COLO668 (cell line): ENCODE results near the gene PASK.
"Not testable (repeated sequence)": the region's sequence is repeated elsewhere in the genome, so short reads cannot be mapped to it uniquely, and the experiment has no call there.

Experiments used
- DNase-seq: peaks from one replicate; lab custom pipeline; 2025; ENCODE audit not compliant: unreplicated experiment; lab: John Stamatoyannopoulos, UW

Gene PASK

GRCh38 chr2:241148891-241149674 lies at the start of gene PASK:
TSS of gene PASK (minus strand) at chr2:241149472. CDS start at chr2:241143032, 6,440 bp downstream.
- DNase-seq: peak; percentile 97

DNA sequence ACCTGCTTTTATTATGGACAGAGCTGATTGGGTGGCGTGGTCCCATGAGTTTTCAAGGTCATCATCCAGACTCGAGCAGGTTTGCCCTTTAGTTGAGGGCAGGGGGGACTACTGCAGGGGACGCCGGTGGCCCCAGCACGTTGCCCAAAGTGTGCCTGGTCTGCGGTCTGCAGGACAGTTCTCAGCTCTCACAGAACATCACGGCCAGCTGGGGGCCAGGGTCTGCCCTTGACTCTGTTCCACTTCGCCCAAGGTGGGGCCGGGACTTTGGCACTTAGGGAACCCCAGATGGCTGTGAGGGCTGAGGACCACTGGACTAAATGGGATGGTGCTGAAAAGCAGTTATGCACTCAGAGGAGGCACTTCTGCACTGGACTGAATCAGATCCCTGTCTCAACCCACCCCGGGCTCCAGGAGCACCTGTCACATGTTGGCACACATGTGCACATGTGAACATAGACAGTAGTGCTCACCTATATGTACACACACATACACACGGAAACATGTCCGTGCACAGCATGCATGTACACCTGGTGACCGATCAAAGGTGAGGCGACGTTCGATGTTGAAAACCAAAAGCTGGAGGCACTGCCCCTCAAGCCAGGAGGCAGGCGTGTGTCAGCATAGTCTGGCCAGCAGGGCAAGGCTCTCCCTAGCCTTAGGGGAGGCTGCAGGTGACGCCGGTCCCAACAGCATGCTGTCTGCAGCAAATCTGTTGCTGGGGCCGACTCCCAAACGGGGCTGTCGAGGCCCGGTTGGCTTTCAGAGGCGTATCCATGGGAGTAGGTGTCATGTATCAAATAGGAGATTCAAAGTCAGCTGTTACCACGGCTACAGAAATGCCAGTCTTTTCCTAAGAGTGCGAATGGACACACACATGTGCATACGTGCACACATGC lies 49.4 kb upstream of the PASK start:
- DNase-seq: no peak

GRCh38 chr2:241197947-241198346 lies 48.7 kb upstream of the PASK start:
- no peak for DNase-seq

- DNase-seq: not testable (repeated sequence)
Measured at GRCh38 chr2:241197246-241197645, 48.0 kb upstream of the PASK start.

GRCh38 chr2:241195506-241196130 lies 46.3 kb upstream of the PASK start:
- DNase-seq: no peak

- DNase-seq: no peak
Measured at GRCh38 chr2:241194811-241195210, 45.5 kb upstream of the PASK start.

- no peak for DNase-seq
Measured at GRCh38 chr2:241193271-241193670, 44.0 kb upstream of the PASK start.

GRCh38 chr2:241191081-241191480 lies 41.8 kb upstream of the PASK start:
- peak; percentile 19 for DNase-seq

- no peak for DNase-seq
Measured at GRCh38 chr2:241190291-241190981, 41.2 kb upstream of the PASK start.

DNA sequence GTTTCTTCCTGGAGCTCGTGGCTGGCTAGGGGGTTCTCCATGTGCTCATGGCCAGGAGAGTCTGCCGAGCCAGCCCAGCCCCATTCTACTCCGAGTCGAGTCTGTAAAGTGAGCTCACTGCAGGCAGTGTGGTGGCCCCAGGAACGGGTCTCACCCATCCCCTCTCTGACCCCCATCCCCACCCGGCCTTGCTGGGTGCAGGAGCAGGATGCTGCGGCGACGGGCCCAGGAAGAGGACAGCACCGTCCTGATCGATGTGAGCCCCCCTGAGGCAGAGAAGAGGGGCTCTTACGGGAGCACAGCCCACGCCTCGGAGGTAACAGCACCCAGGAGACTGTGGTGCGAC lies 40.6 kb upstream of the PASK start:
- no peak for DNase-seq

GRCh38 chr2:241189093-241189855 lies 40.0 kb upstream of the PASK start:
- no peak for DNase-seq

DNA sequence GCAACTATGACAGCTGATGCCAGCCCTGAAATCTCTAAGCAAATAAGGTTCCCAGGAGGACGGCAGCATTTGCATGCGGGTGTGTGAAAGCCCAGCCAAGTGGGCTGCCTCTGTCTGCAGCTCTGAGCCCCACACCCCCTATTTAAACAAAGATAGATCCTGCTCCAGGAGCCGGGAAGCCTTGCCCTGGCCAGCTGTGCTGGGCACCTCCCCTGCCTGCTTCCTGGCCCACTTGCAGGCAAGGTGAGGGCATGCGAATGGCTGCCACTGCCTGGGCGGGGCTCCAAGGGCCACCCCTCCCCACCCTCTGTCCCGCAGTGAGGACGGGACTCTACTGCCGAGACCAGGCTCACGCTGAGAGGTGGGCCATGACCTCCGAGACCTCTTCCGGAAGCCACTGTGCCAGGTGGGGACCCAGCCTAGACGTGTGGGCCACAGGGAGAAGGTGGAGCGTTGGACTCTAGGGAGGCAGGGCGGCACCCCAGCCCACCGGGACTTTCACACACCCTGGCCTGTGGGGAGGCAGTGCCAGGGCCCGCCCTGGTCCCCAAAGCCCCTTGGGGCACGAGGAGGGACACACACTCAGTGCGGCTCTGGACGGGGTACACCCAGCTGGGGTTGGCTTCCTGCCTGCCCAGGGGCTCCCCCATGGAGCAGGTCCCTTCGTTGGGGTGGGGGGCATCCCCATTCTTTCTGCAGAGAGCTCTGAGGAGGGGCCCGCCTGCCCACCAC lies 39.3 kb upstream of the PASK start, which contains the start of gene ANO7:
TSS of gene ANO7 (plus strand) at position 317 of the 732 bp plus-strand sequence. CDS start 1,387 bp downstream, outside the sequence.
- DNase-seq: peak; percentile 53

DNA sequence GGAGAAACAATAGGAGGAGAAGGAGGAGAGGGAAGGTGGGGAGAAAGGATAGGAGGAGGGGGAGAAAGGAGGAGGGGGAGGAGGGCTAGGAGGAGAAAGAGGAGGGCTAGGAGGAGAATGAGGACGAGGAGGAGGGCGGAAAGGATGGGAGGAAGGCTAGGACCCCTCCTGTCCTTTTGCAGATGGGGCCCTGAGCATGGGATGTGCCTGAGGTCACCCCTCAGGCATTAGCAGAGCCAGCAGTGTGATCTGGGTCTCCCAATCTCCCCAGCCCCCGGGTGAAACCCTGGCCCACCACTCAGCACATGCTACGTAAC lies 38.6 kb upstream of the PASK start:
- no peak for DNase-seq

DNA sequence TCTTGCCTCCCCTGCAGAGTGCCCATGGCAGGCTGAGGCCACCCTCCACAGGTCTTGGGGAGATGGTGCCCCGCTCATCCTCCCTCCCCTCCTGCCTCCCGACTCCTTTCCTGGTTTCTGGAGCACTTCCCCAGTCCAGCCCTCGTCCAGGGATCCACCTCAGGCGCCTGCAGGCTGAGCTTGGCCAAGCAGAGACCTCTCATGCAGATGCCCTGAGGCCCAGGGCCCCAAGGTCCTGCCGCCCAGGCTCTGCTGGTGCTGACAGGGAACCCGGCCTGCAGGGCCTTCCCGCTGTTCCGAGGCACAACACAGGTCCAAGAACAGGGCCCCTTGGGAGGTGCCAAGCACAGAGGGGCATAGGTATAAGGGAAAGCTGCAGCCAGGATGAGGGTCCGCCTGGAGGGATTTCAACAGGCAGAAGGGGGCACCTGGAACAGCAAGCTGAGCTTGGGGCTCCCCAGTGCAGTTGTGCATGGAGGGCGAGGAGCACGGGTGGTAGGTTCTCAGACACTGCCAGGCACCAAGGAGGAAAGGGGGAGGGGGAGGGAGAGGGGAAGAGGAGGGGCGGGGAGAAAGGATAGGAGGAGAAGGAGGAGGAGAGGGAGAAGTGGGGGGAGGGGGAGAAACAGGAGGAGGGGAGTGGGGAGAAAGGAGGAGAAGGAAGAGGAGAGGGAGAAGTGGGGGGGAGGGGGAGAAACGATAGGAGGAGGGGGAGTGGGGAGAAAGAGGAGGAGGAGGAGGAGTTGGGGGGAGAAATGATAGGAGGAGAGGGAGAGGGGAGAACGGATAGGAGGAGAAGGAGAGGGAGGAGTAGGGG lies 38.0 kb upstream of the PASK start:
- DNase-seq: no peak

GRCh38 chr2:241185961-241186360 lies 36.7 kb upstream of the PASK start:
- no peak for DNase-seq

DNA sequence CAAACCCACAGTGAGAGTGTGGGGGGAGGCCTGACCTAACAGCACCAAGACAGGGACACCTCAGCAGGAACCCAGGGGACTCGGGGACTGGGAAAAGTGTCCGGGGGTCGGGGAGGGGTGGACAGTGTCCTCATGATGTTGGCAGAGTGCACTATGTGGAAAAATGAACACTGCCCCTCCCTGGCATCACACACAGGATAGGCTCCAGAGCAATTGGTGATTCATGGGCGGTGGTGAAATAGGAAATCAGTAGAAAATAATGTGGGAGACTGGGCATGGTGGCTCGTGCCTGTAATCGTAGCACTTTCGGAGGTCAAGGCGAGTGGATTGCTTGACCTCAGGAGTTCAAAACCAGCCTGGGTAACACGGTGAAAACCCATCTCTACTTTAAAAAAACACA lies 35.6 kb upstream of the PASK start:
- no peak for DNase-seq

DNA sequence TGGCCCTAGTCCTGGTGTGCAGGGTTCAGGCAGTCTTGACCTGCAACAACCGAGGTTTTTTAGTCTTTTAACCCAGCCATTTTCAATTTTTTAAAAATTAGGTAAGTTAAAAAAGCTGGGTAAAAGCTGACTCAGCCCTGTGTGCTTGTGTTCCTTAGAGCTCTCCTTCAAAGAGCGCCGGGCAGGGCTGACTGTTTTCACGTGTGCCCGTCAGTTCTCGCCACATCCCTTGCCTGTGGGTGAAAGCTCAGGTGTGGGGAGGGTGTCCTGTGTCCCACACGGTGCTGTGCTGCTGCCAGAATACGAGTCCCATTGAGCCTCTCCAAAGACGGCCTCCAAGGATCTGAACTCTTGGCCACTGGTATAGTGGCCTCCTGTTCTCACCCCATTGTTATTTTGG lies 33.9 kb upstream of the PASK start:
- DNase-seq: no peak

- DNase-seq: no peak
Measured at GRCh38 chr2:241182531-241183133, 33.4 kb upstream of the PASK start.
